ENCODE results near the gene LRP5. TPM values are rescaled to one million over a fixed set of nuclear protein-coding genes. Genes with fewer than 3 reads are reported as not detected.
A peak's percentile ranks its signal among the peaks of the same experiment; 100 is the strongest.

The LRP5 gene
- total RNA-seq, 1 experiment from 2014 or later: 48.8 TPM

DNA sequence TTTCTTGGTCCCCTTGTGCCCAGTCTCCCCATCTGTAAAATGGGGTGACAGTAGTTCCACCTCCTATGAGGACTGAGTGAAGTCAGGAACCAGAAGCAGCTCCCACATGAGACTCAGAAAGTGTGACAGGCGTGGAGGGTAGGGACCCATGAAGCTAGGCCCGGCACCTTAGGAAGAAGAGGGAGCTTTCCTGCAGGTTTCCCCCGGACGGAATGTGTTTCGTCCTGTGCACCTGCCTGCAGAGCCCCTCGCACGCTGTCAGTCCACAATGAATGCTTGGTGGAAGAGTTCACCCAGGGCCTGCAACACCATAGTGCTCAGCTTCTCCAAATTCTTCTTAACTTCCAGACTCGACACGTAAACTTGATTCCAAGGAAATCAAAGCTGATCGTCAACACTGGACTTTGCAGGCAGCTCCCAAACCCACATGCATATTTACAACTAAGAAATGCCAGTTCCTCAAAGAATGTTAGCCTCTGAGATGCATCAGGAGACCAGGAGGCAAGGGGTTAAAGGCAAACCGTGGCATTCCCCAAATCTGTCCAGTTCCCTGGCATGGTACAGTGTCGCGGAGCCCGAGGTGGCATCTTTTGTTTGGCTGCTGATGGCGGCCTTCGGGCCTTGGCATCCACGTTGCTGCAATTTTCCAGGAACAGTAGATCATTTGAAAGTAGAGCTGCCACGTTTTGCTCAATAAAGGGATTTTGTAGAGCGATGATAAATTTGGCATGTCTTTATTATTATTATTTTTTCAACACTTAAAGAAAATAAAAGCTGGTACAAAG, 15.4 kb downstream of the LRP5 start:
- H3K9me3 Mint-ChIP-seq: no peaks in the 10 kb centered on the region
- ChIA-PET CTCF (interaction anchor here (0.8 to 1.5 kb wide), 9 partner anchors 13 to 70 kb away, joined by 3 to 9 read pairs (median 3); no protein-coding TSS in a partner anchor), POLR2A (interaction anchor here (1.7 kb wide), 1 partner anchor 14 kb away, joined by 4 read pairs; no protein-coding TSS in a partner anchor)
- H3K27ac Mint-ChIP-seq: peak overlapping the region; percentile 64
- no peak for ATAC-seq
- no peak for DNase-seq (ENCODE audit: low spot score)
- no peaks in the 10 kb centered on the region for H3K27me3 Mint-ChIP-seq (ENCODE audit: low read depth)
- H3K36me3 Mint-ChIP-seq: no peaks in the 10 kb centered on the region
- H3K4me3 Mint-ChIP-seq: peak overlapping the region; percentile 31
- peaks cover 70% of the 10 kb centered on the region for H3K4me1 Mint-ChIP-seq
- 0 out of 2 replicates have a peak, but pooled peaks have one; percentile 42 for TF ChIP-seq ZNF138 (CRISPR knock-in tag; conservative IDR thresholded peaks at IDR 0.05)
- TF ChIP-seq HMGXB4 (CRISPR knock-in tag; IDR thresholded peaks at IDR 0.05): no peak
- no peak for TF ChIP-seq USF1 (CRISPR knock-in tag; IDR thresholded peaks at IDR 0.05)

GRCh38 chr11:68328374-68329091, 16.1 kb downstream of the LRP5 start:
- ATAC-seq: peak; percentile 63
- DNase-seq (ENCODE audit: low spot score): peak; percentile 63
- ChIA-PET POLR2A (interaction anchor here (1.7 kb wide), 1 partner anchor 14 kb away, joined by 4 read pairs; no protein-coding TSS in a partner anchor), CTCF (interaction anchor here (0.8 to 1.5 kb wide), 10 partner anchors 12 to 71 kb away, joined by 3 to 9 read pairs (median 3); no protein-coding TSS in a partner anchor)
- H3K27ac Mint-ChIP-seq: peak overlapping the region; percentile 95
- H3K4me1 Mint-ChIP-seq: peaks cover 76% of the 10 kb centered on the region
- peak overlapping the region; percentile 25 for H3K4me3 Mint-ChIP-seq
- H3K9me3 Mint-ChIP-seq: no peaks in the 10 kb centered on the region
- H3K27me3 Mint-ChIP-seq (ENCODE audit: low read depth): no peaks in the 10 kb centered on the region
- no peaks in the 10 kb centered on the region for H3K36me3 Mint-ChIP-seq
- TF ChIP-seq ZNF121 (CRISPR knock-in tag; IDR thresholded peaks at IDR 0.05) (no peak), JAZF1 (CRISPR knock-in tag; IDR thresholded peaks at IDR 0.05) (no peak), NFATC4 (CRISPR knock-in tag; IDR thresholded peaks at IDR 0.05) (no peak), KAT7 (CRISPR knock-in tag; IDR thresholded peaks at IDR 0.05; ENCODE audit: borderline replicate concordance) (no peak), FOXK1 (CRISPR knock-in tag; IDR thresholded peaks at IDR 0.05) (no peak; the same call in 1 of the 2 replicates), ATF2 (CRISPR knock-in tag; IDR thresholded peaks at IDR 0.05; ENCODE audit: borderline replicate concordance, low read depth) (no peak), MYBL2 (CRISPR knock-in tag; IDR thresholded peaks at IDR 0.05) (no peak), SP1 (CRISPR knock-in tag; conservative IDR thresholded peaks at IDR 0.05) (0 out of 2 replicates have a peak, but pooled peaks have one; percentile 18), ERG (CRISPR knock-in tag; IDR thresholded peaks at IDR 0.05) (no peak), ATF6 (CRISPR knock-in tag; IDR thresholded peaks at IDR 0.05) (no peak), NR2C2 (CRISPR knock-in tag; IDR thresholded peaks at IDR 0.05) (no peak), ZNF138 (CRISPR knock-in tag; conservative IDR thresholded peaks at IDR 0.05) (no peak), FOXP4 (CRISPR knock-in tag; IDR thresholded peaks at IDR 0.05) (no peak), IRF2 (CRISPR knock-in tag; IDR thresholded peaks at IDR 0.05; ENCODE audit: borderline replicate concordance, low read depth) (no peak)
- TF ChIP-seq, protein P1, sequence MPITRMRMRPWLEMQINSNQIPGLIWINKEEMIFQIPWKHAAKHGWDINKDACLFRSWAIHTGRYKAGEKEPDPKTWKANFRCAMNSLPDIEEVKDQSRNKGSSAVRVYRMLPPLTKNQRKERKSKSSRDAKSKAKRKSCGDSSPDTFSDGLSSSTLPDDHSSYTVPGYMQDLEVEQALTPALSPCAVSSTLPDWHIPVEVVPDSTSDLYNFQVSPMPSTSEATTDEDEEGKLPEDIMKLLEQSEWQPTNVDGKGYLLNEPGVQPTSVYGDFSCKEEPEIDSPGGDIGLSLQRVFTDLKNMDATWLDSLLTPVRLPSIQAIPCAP (CRISPR knock-in tag; IDR thresholded peaks at IDR 0.05): no peak
- TF ChIP-seq, protein P2, sequence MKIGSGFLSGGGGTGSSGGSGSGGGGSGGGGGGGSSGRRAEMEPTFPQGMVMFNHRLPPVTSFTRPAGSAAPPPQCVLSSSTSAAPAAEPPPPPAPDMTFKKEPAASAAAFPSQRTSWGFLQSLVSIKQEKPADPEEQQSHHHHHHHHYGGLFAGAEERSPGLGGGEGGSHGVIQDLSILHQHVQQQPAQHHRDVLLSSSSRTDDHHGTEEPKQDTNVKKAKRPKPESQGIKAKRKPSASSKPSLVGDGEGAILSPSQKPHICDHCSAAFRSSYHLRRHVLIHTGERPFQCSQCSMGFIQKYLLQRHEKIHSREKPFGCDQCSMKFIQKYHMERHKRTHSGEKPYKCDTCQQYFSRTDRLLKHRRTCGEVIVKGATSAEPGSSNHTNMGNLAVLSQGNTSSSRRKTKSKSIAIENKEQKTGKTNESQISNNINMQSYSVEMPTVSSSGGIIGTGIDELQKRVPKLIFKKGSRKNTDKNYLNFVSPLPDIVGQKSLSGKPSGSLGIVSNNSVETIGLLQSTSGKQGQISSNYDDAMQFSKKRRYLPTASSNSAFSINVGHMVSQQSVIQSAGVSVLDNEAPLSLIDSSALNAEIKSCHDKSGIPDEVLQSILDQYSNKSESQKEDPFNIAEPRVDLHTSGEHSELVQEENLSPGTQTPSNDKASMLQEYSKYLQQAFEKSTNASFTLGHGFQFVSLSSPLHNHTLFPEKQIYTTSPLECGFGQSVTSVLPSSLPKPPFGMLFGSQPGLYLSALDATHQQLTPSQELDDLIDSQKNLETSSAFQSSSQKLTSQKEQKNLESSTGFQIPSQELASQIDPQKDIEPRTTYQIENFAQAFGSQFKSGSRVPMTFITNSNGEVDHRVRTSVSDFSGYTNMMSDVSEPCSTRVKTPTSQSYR (CRISPR knock-in tag; IDR thresholded peaks at IDR 0.05): peak; percentile 85; the same call in 1 of the 2 replicates

Data from WTC11 (cell line).